OCI-LY1 (cell line): ENCODE data around the gene ART1.
"Not testable (repeated sequence)": the region's sequence is repeated elsewhere in the genome, so short reads cannot be mapped to it uniquely, and the experiment has no call there.

Source experiments
- H2AFZ ChIP-seq: fragments of 200-600 bp; sonication (generic), shearing (Covaris generic); 2 replicates; pipeline ENCODE4 v1.6.0; 2014; ENCODE audit warnings: antibody characterized with exemption, mild to moderate bottlenecking, low read length
- H3F3A ChIP-seq: fragments of 200-600 bp; sonication (generic), shearing (Covaris generic); 2 replicates; pipeline ENCODE4 v1.6.0; 2014; ENCODE audit warnings: mild to moderate bottlenecking, antibody characterized with exemption, low read length, moderate library complexity; ENCODE audit not compliant: insufficient read depth
- H3K27ac ChIP-seq: fragments of 200-600 bp; sonication (generic); 2 replicates; pipeline ENCODE4 v1.5.1; 2014; ENCODE audit warnings: low read length, mixed run types, mild to moderate bottlenecking, low read depth; ENCODE audit not compliant: poor library complexity, severe bottlenecking
- H3K27me3 ChIP-seq: fragments of 200-600 bp; sonication (generic); 2 replicates; pipeline ENCODE4 v1.6.0; 2014; ENCODE audit warnings: antibody characterized with exemption, mild to moderate bottlenecking, low read length, moderate library complexity; ENCODE audit not compliant: insufficient read depth
- H3K36me3 ChIP-seq: fragments of 200-600 bp; sonication (generic); 2 replicates; pipeline ENCODE4 v1.6.1; 2014; ENCODE audit warnings: mild to moderate bottlenecking, antibody characterized with exemption, low read length, moderate library complexity, mixed read lengths; ENCODE audit not compliant: insufficient read depth
- H3K4me1 ChIP-seq: fragments of 200-600 bp; sonication (generic); 2 replicates; pipeline ENCODE4 v1.5.1; 2014; ENCODE audit warnings: mild to moderate bottlenecking, low read length, moderate library complexity; ENCODE audit not compliant: insufficient read depth, severe bottlenecking
- H3K4me2 ChIP-seq: fragments of 200-600 bp; sonication (generic), shearing (Covaris generic); 2 replicates; pipeline ENCODE4 v1.6.1; 2014; ENCODE audit warnings: low read length
- H3K4me3 ChIP-seq: fragments of 200-600 bp; sonication (generic); 2 replicates; pipeline ENCODE4 v1.5.1; 2014; ENCODE audit warnings: low read length, low read depth, mild to moderate bottlenecking, mixed read lengths; ENCODE audit not compliant: poor library complexity, severe bottlenecking
- H3K79me2 ChIP-seq: fragments of 200-600 bp; shearing (Covaris generic); 2 replicates; pipeline ENCODE4 v1.6.1; 2016; ENCODE audit warnings: mixed run types, low read length, mixed read lengths; ENCODE audit not compliant: insufficient read depth
- H3K9ac ChIP-seq: fragments of 200-600 bp; sonication (generic), shearing (Covaris generic); 2 replicates; pipeline ENCODE4 v1.6.1; 2014; ENCODE audit warnings: mild to moderate bottlenecking, low read length, mixed read lengths
- H3K9me2 ChIP-seq: fragments of 200-600 bp; sonication (generic), shearing (Covaris generic); 2 replicates; pipeline ENCODE4 v1.6.1; 2014; ENCODE audit warnings: low read depth, mild to moderate bottlenecking, low read length, mixed read lengths
- H3K9me3 ChIP-seq: fragments of 200-600 bp; shearing (Covaris generic); 2 replicates; pipeline ENCODE4 v1.6.1; 2014; ENCODE audit warnings: low read length, mixed read lengths
- H4K20me1 ChIP-seq: fragments of 200-600 bp; sonication (generic), shearing (Covaris generic); 2 replicates; pipeline ENCODE4 v1.6.0; 2016; ENCODE audit warnings: mild to moderate bottlenecking, low read length; ENCODE audit not compliant: insufficient read depth
- EZH2 ChIP-seq: fragments of 200-600 bp; sonication (generic), shearing (Covaris generic); IDR thresholded peaks from 2 replicates; pipeline ENCODE4 v1.8.0; 2017; ENCODE audit warnings: borderline replicate concordance, mixed run types, mild to moderate bottlenecking, antibody characterized with exemption, low read length, moderate library complexity, mixed read lengths
- TF ChIP-seq, protein P1 (sequence below): fragments of 200-600 bp; sonication (generic), shearing (Covaris generic); IDR thresholded peaks from 2 replicates; pipeline ENCODE4 v1.5.1; 2017; ENCODE audit warnings: mild to moderate bottlenecking, antibody characterized with exemption, low read length, moderate library complexity, mixed read lengths

ART1 gene, protein sequence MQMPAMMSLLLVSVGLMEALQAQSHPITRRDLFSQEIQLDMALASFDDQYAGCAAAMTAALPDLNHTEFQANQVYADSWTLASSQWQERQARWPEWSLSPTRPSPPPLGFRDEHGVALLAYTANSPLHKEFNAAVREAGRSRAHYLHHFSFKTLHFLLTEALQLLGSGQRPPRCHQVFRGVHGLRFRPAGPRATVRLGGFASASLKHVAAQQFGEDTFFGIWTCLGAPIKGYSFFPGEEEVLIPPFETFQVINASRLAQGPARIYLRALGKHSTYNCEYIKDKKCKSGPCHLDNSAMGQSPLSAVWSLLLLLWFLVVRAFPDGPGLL

DNA sequence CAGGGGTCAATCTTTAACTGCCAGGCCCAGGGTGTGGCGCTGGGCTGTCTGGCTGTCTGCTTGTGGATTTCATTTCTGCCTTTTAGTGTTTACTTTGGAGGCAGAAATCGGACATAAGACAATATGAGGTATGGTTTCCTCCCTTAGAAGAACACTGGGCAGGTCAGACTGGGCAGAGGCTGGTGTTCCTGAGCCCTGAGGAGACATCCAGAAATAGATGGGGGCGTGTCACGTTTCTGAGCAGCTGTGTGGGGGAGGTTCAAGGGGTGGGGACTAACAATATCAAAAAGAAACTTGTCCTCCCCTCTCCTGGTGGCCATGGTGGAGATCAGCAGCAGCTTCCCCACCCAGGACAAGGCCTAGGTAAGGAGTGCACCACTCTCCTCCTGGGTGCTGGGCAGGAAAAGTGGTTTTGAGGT, at the start of gene ART1:
ART1 (plus strand) TSS at position 312 of the 419 bp plus-strand sequence. CDS start 14,086 bp downstream, outside the sequence.
- Histone ChIP-seq H3K4me3 (no peak within 1 kb of the TSS), H3K4me2 (no peak within 1 kb of the TSS), H3K9ac (no peak within 1 kb of the TSS), H3K36me3 (no peaks in the 10 kb centered on the region; the same call in 1 of the 2 replicates), H2AFZ (no peak within 1 kb of the TSS), H4K20me1 (no peaks in the 10 kb centered on the region), H3K4me1 (no peaks in the 10 kb centered on the region), H3K79me2 (no peaks in the 10 kb centered on the region), H3F3A (no peaks in the 10 kb centered on the region), H3K27ac (no peak within 1 kb of the TSS), H3K27me3 (peaks cover 7% of the 10 kb centered on the region; the same call in 1 of the 2 replicates), H3K9me2 (no peaks in the 10 kb centered on the region), H3K9me3 (no peaks in the 10 kb centered on the region)
- TF ChIP-seq, protein P1, sequence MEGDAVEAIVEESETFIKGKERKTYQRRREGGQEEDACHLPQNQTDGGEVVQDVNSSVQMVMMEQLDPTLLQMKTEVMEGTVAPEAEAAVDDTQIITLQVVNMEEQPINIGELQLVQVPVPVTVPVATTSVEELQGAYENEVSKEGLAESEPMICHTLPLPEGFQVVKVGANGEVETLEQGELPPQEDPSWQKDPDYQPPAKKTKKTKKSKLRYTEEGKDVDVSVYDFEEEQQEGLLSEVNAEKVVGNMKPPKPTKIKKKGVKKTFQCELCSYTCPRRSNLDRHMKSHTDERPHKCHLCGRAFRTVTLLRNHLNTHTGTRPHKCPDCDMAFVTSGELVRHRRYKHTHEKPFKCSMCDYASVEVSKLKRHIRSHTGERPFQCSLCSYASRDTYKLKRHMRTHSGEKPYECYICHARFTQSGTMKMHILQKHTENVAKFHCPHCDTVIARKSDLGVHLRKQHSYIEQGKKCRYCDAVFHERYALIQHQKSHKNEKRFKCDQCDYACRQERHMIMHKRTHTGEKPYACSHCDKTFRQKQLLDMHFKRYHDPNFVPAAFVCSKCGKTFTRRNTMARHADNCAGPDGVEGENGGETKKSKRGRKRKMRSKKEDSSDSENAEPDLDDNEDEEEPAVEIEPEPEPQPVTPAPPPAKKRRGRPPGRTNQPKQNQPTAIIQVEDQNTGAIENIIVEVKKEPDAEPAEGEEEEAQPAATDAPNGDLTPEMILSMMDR: no peak
- TF ChIP-seq EZH2: no peak

DNA sequence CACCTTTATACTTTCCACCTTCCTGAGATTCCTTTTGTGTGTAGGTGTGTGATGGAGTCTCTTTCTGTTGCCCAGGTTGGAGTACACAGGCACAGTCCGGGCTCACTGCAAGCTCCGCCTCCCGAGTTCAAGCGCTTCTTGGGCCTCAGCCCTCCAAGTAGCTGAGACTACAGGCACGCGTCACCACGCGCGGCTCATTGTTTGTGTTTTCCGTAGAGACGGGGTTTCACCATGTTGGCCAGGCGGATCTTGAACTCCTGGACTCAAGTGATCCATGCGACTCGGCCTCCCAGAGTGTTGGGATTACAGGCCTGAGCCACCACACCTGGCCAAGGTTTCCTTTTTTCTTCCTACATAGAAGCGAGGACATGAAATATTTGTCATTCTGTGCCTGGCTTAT, 47.2 kb upstream of the ART1 start:
- H3K4me1 ChIP-seq, H3K27me3 ChIP-seq, H3K9me3 ChIP-seq, H2AFZ ChIP-seq, H3K9me2 ChIP-seq, H3K4me3 ChIP-seq, H3K4me2 ChIP-seq, H3F3A ChIP-seq, H3K36me3 ChIP-seq, H3K79me2 ChIP-seq, H3K9ac ChIP-seq, H4K20me1 ChIP-seq, H3K27ac ChIP-seq: not testable (repeated sequence)

DNA sequence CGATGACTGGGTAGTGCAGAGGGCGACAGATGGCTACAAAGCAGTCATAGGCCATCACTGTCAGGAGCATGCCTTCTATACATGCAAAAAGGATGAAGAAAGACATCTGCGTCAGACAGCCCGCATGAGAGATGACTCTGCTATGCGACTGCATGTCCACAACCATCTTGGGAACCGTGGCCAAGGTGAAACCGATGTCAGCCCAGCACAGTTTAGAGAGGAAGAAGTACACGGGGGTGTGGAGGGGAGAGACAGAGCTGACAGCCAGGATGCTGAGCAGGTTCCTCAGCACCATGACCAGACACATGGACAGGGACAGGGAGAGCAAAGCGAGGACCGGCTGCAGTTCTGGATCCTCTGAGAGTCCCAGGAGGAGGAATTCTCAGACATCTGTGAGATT, 44.7 kb upstream of the ART1 start:
- H3K4me3 ChIP-seq, H3K4me2 ChIP-seq: not testable (repeated sequence)

DNA sequence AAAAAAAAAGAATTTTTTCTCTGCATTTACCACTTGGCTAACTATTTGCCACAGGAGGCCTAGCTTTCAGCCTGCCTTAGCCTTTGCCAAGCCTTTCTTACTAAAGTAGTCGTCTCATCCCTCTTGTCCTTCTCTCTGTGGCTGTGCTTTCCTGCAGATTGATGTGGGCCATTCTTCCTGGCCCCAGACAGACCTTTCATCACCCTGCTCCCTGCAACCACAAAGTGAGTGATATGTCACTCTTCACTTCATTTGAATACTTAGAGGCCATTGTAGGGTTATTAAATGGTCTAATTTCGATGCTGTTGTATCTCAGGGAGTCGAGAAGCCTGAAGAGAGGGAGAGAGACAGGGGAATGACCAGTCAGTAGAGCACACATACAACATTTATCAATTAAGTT, 40.8 kb upstream of the ART1 start:
- H3K4me2 ChIP-seq: no peak overlapping the region
- no peak overlapping the region for H3K9ac ChIP-seq
- H3K4me1 ChIP-seq: no peaks in the 10 kb centered on the region
- no peaks in the 10 kb centered on the region for H3K36me3 ChIP-seq
- H2AFZ ChIP-seq: no peak overlapping the region
- no peak overlapping the region for H3K27ac ChIP-seq
- no peaks in the 10 kb centered on the region for H3K9me2 ChIP-seq
- no peaks in the 10 kb centered on the region for H4K20me1 ChIP-seq
- no peaks in the 10 kb centered on the region for H3F3A ChIP-seq
- H3K79me2 ChIP-seq: no peaks in the 10 kb centered on the region
- H3K4me3 ChIP-seq: no peak overlapping the region
- no peaks in the 10 kb centered on the region for H3K27me3 ChIP-seq
- no peak for TF ChIP-seq EZH2
- TF ChIP-seq, protein P1: no peak
- no peaks in the 10 kb centered on the region for H3K9me3 ChIP-seq

More for the DNA sequence above, 44.7 kb upstream of the ART1 start:
- not testable (repeated sequence) for H3F3A ChIP-seq, H2AFZ ChIP-seq, H3K36me3 ChIP-seq, H3K9me2 ChIP-seq, H3K27me3 ChIP-seq, H3K9me3 ChIP-seq, H4K20me1 ChIP-seq, H3K4me1 ChIP-seq, H3K79me2 ChIP-seq, H3K9ac ChIP-seq, H3K27ac ChIP-seq
